ENCODE data around the gene STEEP1.

The STEEP1 gene

DNA sequence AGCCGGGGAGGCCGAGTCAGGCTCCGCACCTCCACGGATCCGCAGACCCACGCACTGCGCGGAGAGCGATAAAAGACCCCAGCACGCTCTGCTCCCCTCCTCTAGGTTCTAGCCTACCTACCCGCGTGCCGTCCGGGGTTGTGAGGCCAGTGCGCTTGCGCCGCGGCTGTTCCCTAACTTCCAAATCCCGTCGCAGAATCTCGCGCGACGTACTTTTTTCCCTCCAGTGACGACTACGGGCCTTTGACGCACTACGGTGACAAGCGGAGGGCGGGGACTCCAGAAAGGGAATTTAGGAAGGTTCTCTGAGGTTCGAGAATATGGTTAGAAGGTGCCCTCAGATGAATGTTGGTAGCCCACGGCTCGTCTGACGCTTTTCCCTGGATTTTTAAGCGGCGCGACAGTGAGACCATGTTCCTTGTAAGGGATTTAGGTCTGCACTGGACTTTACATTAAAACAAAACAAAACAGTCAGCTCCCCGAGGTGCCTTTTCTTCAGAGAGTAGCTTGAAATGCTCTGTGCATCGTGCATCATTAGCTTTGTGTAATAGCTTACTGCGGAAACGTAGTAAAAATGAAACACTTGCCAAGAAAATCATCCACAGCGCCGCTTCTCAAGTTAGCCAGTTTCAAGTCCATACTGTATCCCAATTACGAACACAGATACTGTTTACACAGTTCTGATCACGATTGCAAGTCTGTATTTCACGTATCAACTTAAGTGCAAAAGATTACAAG, 41.2 kb upstream of the STEEP1 start, which contains the start of gene NKRF:
Gene NKRF (minus strand): TSS at position 145 of the 738 bp plus-strand sequence.
- Histone ChIP-seq H3K79me2 (ENCODE audit: insufficient read depth, low read length) (peaks cover 45% of the 10 kb centered on the region), H3K4me3 (ENCODE audit: low read length, poor library complexity, severe bottlenecking) (peak within 1 kb of the TSS; percentile 90), H4K20me1 (ENCODE audit: insufficient read depth, low read length, poor library complexity, severe bottlenecking) (peaks cover 25% of the 10 kb centered on the region), H3K9me3 (ENCODE audit: insufficient read depth, low read depth, low read length) (no peaks in the 10 kb centered on the region), H3K4me2 (ENCODE audit: low read depth, low read length, poor library complexity, severe bottlenecking) (peak within 1 kb of the TSS; percentile 85), H3K27me3 (ENCODE audit: insufficient read depth, low read length, poor library complexity, severe bottlenecking) (no peaks in the 10 kb centered on the region), H3K9ac (ENCODE audit: low read depth, low read length, poor library complexity, severe bottlenecking) (peak within 1 kb of the TSS; percentile 84), H3F3A (ENCODE audit: low read depth) (no peaks in the 10 kb centered on the region), H3K4me1 (ENCODE audit: insufficient read depth, low read length, poor library complexity, severe bottlenecking) (peaks cover 15% of the 10 kb centered on the region), H3K36me3 (ENCODE audit: insufficient read depth, low read length) (no peaks in the 10 kb centered on the region), H2AFZ (ENCODE audit: low read length) (peak within 1 kb of the TSS; percentile 90), H3K9me2 (replicated peaks; ENCODE audit: low read depth, low read length) (no peaks in the 10 kb centered on the region)
- TF ChIP-seq, protein P1, sequence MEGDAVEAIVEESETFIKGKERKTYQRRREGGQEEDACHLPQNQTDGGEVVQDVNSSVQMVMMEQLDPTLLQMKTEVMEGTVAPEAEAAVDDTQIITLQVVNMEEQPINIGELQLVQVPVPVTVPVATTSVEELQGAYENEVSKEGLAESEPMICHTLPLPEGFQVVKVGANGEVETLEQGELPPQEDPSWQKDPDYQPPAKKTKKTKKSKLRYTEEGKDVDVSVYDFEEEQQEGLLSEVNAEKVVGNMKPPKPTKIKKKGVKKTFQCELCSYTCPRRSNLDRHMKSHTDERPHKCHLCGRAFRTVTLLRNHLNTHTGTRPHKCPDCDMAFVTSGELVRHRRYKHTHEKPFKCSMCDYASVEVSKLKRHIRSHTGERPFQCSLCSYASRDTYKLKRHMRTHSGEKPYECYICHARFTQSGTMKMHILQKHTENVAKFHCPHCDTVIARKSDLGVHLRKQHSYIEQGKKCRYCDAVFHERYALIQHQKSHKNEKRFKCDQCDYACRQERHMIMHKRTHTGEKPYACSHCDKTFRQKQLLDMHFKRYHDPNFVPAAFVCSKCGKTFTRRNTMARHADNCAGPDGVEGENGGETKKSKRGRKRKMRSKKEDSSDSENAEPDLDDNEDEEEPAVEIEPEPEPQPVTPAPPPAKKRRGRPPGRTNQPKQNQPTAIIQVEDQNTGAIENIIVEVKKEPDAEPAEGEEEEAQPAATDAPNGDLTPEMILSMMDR (conservative IDR thresholded peaks at IDR 0.05; ENCODE audit: low read length): no peak
- no peak for TF ChIP-seq EZH2phosphoT487 (IDR thresholded peaks at IDR 0.05; ENCODE audit: borderline replicate concordance)

DNA sequence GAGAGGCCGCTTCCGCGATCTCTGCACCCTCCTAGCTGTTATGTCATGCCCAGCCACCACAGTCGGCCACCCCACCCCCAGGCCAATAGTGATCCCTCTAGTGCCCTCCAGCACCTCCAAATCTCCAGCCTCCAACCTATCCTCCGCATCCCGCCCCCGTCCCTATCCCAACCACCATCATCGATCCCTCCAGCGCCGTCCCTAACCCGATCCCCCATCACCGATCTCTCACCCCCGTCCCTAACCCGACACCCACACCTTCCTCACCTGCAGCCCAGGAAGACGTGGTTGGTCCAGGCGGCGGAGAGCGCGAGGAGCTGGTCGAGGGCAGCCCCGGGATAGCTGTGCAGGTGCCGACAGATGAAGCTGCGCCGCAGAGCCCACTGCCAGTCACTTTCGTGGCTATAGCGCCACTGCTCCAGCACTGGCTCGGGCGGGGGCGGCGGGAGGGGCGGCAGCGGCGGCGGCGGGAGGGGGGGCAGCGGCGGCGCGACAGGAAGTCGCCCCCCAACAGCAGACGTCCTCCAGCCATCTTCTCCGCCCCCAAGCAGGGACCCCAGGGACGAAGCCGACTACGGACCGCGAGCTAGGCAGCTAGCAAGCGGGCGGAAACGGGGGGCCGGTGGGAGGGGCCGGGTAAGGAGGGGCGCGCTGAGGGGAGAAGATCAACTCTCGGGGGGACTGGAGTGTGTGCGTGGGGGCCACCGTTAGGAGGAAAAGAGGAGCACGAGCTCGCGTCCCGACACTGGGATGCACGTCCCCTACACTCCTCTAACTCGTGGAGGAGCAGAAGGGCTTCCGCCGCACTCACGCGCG, 40.5 kb upstream of the STEEP1 start:
- Histone ChIP-seq H4K20me1 (ENCODE audit: insufficient read depth, low read length, poor library complexity, severe bottlenecking) (peaks cover 25% of the 10 kb centered on the region), H3K4me1 (ENCODE audit: insufficient read depth, low read length, poor library complexity, severe bottlenecking) (peaks cover 15% of the 10 kb centered on the region), H3K4me2 (ENCODE audit: low read depth, low read length, poor library complexity, severe bottlenecking) (peak overlapping the region; percentile 85), H3K9me2 (replicated peaks; ENCODE audit: low read depth, low read length) (no peaks in the 10 kb centered on the region), H3K9ac (ENCODE audit: low read depth, low read length, poor library complexity, severe bottlenecking) (peak overlapping the region; percentile 84), H3K4me3 (ENCODE audit: low read length, poor library complexity, severe bottlenecking) (peak overlapping the region; percentile 90), H2AFZ (ENCODE audit: low read length) (peak overlapping the region; percentile 77; the same call in 1 of the 2 replicates), H3F3A (ENCODE audit: low read depth) (no peaks in the 10 kb centered on the region), H3K79me2 (ENCODE audit: insufficient read depth, low read length) (peaks cover 50% of the 10 kb centered on the region), H3K36me3 (ENCODE audit: insufficient read depth, low read length) (no peaks in the 10 kb centered on the region), H3K27me3 (ENCODE audit: insufficient read depth, low read length, poor library complexity, severe bottlenecking) (no peaks in the 10 kb centered on the region), H3K9me3 (ENCODE audit: insufficient read depth, low read depth, low read length) (no peaks in the 10 kb centered on the region)
- TF ChIP-seq, protein P1 (conservative IDR thresholded peaks at IDR 0.05; ENCODE audit: low read length): no peak
- TF ChIP-seq EZH2phosphoT487 (IDR thresholded peaks at IDR 0.05; ENCODE audit: borderline replicate concordance): no peak

DNA sequence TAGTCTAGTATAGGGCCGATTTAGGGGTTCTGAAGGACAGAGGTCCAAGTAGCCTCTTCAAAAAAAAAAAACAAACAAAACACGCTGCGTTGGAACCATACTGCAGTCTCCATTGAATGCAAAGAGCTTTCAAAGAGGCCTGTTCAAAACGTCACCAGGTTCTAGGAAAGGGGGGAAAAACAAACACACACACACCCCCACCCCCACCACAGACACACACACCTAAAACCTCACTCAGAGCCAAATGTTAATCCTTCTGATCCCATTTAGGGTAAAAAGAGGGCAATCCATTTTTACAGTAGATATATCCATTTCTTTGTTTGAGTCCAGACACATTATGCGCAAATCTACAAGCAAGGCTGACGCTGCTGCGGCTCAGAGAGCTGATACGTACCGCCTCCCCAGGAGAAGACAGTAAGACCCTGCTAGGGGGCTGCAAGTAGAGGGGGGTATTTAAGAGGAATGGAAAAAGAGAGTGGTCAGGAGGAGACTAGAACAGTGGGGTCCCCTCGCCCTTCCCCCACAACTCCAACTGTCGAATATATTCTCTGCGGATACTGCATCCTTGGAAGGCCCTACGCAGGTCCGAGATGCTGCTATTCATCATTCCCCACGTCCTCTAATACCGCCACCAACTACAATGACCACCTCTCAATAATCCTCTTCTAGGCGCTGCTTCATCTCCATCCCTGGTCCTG, 39.7 kb upstream of the STEEP1 start:
- Histone ChIP-seq H3K79me2 (ENCODE audit: insufficient read depth, low read length) (peaks cover 57% of the 10 kb centered on the region), H3K27me3 (ENCODE audit: insufficient read depth, low read length, poor library complexity, severe bottlenecking) (no peaks in the 10 kb centered on the region), H3F3A (ENCODE audit: low read depth) (no peaks in the 10 kb centered on the region), H3K4me1 (ENCODE audit: insufficient read depth, low read length, poor library complexity, severe bottlenecking) (peaks cover 15% of the 10 kb centered on the region), H3K36me3 (ENCODE audit: insufficient read depth, low read length) (no peaks in the 10 kb centered on the region), H3K9me3 (ENCODE audit: insufficient read depth, low read depth, low read length) (no peaks in the 10 kb centered on the region), H4K20me1 (ENCODE audit: insufficient read depth, low read length, poor library complexity, severe bottlenecking) (peaks cover 25% of the 10 kb centered on the region), H3K4me2 (ENCODE audit: low read depth, low read length, poor library complexity, severe bottlenecking) (peak overlapping the region; percentile 85), H3K4me3 (ENCODE audit: low read length, poor library complexity, severe bottlenecking) (peak overlapping the region; percentile 90), H3K9me2 (replicated peaks; ENCODE audit: low read depth, low read length) (no peaks in the 10 kb centered on the region), H3K9ac (ENCODE audit: low read depth, low read length, poor library complexity, severe bottlenecking) (peak overlapping the region; percentile 84), H2AFZ (ENCODE audit: low read length) (no peak overlapping the region)
- TF ChIP-seq, protein P1 (conservative IDR thresholded peaks at IDR 0.05; ENCODE audit: low read length): no peak
- TF ChIP-seq EZH2phosphoT487 (IDR thresholded peaks at IDR 0.05; ENCODE audit: borderline replicate concordance): no peak
